ENCODE data around the gene TBC1D3I.

GRCh38 chr17:36209575-36209974, 54.8 kb downstream of the TBC1D3I start:
- TF ChIP-seq EP300 (IDR thresholded peaks at IDR 0.05) (no peak), POLR2A (IDR thresholded peaks at IDR 0.05) (no peak)
- TF ChIP-seq, protein P1, sequence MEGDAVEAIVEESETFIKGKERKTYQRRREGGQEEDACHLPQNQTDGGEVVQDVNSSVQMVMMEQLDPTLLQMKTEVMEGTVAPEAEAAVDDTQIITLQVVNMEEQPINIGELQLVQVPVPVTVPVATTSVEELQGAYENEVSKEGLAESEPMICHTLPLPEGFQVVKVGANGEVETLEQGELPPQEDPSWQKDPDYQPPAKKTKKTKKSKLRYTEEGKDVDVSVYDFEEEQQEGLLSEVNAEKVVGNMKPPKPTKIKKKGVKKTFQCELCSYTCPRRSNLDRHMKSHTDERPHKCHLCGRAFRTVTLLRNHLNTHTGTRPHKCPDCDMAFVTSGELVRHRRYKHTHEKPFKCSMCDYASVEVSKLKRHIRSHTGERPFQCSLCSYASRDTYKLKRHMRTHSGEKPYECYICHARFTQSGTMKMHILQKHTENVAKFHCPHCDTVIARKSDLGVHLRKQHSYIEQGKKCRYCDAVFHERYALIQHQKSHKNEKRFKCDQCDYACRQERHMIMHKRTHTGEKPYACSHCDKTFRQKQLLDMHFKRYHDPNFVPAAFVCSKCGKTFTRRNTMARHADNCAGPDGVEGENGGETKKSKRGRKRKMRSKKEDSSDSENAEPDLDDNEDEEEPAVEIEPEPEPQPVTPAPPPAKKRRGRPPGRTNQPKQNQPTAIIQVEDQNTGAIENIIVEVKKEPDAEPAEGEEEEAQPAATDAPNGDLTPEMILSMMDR (IDR thresholded peaks at IDR 0.05): no peak

All from ovary (tissue), 3 donors.